Lower lobe of right lung (tissue), 2 donors: ENCODE data around the gene PTPRF. TPM values are rescaled to one million over a fixed set of nuclear protein-coding genes. Genes with fewer than 3 reads are reported as not detected.

Experiments used
- ATAC-seq, 2 donors: fragments of 200-7000 bp; cut with Tn5 transposase; one replicate each; pipeline ENCODE4 v1.9.1; 2020 to 2022; ENCODE audit warnings: mild to moderate bottlenecking in 2 of 2, moderate library complexity in 2 of 2
- DNase-seq: peaks from one replicate; pipeline ENCODE4 v3.0.0-alpha.2; 2020
- H3K27ac ChIP-seq: fragments of 200-600 bp; one replicate; pipeline ENCODE4 v1.8.0; 2022
- H3K27me3 ChIP-seq: fragments of 200-600 bp; one replicate; pipeline ENCODE4 v1.8.0; 2022; ENCODE audit warnings: low read depth
- H3K36me3 ChIP-seq: fragments of 200-600 bp; one replicate; pipeline ENCODE4 v1.8.0; 2022; ENCODE audit warnings: mild to moderate bottlenecking
- H3K4me1 ChIP-seq: fragments of 200-600 bp; one replicate; pipeline ENCODE4 v1.8.0; 2022
- H3K4me3 ChIP-seq: fragments of 200-600 bp; one replicate; pipeline ENCODE4 v1.8.0; 2022; ENCODE audit warnings: mild to moderate bottlenecking
- H3K9me3 ChIP-seq: fragments of 200-600 bp; one replicate; pipeline ENCODE4 v1.8.0; 2022
- intact Hi-C: fragments of 100-400 bp; cut with DNase I; formaldehyde crosslinking; loops from one replicate; pipeline ENCODE4 v1.11.0; 2022
- total RNA-seq: library from RNA; stranded (reverse); fragmentation: NEBNext Ultra II Directional; extraction: Animal tissue kit (Norgen Biotek cat#: 25700); gene quantifications from one replicate; pipeline ENCODE4 v1.2.1, GENCODE V29; 2021
- TF ChIP-seq, protein P1 (sequence below): fragments of 200-600 bp; IDR thresholded peaks from one replicate; pipeline ENCODE4 v1.8.0; 2022; ENCODE audit warnings: antibody characterized with exemption, mild to moderate bottlenecking
- donor health status: DM: no; HTN: yes; CAD: no; lungs with severe emphysema.

Gene PTPRF
- total RNA-seq, 1 donor from 2014 or later: 176 TPM

DNA sequence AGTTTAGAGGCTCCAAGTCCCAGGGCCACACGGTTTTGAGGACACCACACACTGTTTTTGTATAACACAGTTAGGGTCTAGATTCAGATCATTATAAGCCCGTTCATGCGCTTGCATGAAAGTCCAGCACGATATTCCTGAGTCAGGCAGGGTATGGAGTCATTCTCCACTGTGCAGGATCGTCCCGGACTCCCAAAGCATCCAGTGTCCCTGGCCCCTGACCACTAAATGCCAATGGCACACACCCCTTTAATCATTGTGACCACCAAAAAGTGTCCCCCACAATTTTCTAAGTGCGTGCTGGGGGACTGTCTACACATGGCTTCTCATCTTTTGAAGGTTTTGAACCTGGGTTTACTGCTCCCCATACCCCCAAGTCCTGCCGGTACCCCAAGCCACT, 27.1 kb upstream of the PTPRF start:
- no peak for ATAC-seq
- TF ChIP-seq, protein P1, sequence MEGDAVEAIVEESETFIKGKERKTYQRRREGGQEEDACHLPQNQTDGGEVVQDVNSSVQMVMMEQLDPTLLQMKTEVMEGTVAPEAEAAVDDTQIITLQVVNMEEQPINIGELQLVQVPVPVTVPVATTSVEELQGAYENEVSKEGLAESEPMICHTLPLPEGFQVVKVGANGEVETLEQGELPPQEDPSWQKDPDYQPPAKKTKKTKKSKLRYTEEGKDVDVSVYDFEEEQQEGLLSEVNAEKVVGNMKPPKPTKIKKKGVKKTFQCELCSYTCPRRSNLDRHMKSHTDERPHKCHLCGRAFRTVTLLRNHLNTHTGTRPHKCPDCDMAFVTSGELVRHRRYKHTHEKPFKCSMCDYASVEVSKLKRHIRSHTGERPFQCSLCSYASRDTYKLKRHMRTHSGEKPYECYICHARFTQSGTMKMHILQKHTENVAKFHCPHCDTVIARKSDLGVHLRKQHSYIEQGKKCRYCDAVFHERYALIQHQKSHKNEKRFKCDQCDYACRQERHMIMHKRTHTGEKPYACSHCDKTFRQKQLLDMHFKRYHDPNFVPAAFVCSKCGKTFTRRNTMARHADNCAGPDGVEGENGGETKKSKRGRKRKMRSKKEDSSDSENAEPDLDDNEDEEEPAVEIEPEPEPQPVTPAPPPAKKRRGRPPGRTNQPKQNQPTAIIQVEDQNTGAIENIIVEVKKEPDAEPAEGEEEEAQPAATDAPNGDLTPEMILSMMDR: no peak

GRCh38 chr1:43505077-43505780, 25.5 kb upstream of the PTPRF start:
- intact Hi-C loops: no loop called here
- Histone ChIP-seq H3K4me1 (no peaks in the 10 kb centered on the region), H3K36me3 (no peaks in the 10 kb centered on the region), H3K27ac (no peak overlapping the region), H3K4me3 (no peak overlapping the region), H3K27me3 (no peaks in the 10 kb centered on the region), H3K9me3 (no peaks in the 10 kb centered on the region)
- TF ChIP-seq, protein P1: no peak
- ATAC-seq: no peak
- no peak for DNase-seq

More for the DNA sequence above, 27.1 kb upstream of the PTPRF start:
- Histone ChIP-seq H3K4me3 (no peak overlapping the region), H3K27me3 (no peaks in the 10 kb centered on the region), H3K36me3 (no peaks in the 10 kb centered on the region), H3K27ac (no peak overlapping the region), H3K9me3 (no peaks in the 10 kb centered on the region), H3K4me1 (no peaks in the 10 kb centered on the region)
- DNase-seq: no peak
- intact Hi-C loops: no loop called here

- Histone ChIP-seq H3K4me3 (no peak overlapping the region), H3K27me3 (no peaks in the 10 kb centered on the region), H3K36me3 (no peaks in the 10 kb centered on the region), H3K9me3 (no peaks in the 10 kb centered on the region), H3K4me1 (no peaks in the 10 kb centered on the region), H3K27ac (no peak overlapping the region)
- intact Hi-C loops: no loop called here
- ATAC-seq: no peak
- TF ChIP-seq, protein P1: no peak
- no peak for DNase-seq
Observed at GRCh38 chr1:43506233-43506632, 24.4 kb upstream of the PTPRF start.

DNA sequence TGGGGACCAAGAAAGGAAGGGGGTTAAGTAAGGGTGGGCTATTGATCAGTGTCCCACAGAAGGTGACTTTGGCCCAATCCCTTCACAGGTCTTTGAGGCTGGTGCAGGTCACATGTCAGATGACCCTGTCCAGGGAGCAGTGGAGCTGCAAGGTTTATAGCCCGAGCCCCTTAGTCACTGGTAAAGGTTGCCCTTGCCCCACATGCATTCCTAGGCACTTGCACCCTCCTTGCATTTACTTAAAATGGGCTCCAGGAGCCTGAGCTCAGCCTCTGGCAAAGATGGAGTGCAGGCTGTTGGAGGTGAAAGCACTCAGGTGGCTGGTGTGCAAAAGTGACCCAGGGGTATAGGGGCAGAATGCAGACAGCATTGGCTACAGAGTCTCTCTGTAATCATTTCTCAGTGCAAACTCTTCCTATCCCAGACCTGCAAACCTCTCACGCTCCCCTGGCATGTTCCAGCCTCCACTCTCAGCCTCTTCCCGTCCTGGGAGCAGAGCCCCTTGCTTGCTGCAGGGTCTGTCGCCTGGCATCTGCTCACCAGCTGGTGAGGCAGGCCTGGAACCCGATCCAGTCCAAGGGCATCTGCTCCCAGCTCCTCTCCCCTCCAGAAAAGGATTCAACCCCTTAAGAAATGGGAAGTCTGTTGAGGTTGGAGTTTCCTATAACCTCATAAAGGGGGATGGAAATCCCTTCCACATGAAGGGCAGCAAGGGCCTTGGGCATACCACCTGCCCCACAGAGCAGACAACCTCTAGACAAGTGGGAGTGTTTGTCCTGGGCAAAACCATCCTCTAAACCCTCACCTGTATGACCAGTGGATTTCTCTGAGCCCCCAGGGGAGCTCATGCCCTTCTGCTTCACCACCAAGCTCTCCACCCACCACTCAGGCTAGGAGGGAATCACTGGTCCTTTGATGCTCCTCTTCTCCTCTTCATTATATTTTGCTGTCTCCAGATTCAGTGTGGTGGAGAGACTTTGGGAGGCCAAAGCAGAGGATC, 23.1 kb upstream of the PTPRF start:
- no peaks in the 10 kb centered on the region for H3K4me1 ChIP-seq
- no peak for ATAC-seq
- intact Hi-C loops: no loop called here

DNA sequence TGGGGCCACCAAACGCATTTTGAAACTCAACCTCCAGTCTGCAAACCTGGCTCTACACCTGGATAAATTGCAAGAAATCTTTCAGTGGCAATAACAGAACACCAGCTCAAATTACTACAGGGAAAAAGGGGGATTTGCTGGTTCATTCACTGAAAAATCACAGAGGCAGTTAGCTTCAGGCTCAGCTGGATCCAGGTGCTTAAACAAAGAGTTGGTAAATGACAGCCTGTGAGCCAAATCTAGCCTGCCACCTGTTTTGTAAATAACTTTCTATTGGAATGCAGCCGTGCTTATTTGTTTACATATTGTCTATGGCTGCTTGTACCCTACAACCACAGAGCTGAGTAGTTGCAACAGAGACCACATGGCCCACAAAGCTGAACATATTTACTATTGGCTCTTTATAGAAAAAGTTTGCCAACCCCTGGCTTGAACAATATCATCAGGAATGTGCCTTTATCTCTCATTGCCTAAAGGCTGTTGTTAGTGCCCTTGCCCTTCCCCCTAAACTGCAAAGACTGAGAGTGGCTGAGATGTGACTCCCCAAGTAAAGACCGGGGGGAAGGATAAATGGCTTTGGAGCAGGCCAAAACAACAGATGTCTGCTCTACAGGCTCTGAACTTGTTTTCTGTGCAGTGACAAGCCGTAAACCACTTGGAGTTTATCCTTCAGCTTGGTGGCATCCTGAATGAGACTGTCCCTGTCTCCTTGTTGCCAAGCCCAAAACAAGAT, 21.5 kb upstream of the PTPRF start:
- Histone ChIP-seq H3K27ac (no peak overlapping the region), H3K36me3 (no peaks in the 10 kb centered on the region), H3K4me1 (no peaks in the 10 kb centered on the region), H3K27me3 (no peaks in the 10 kb centered on the region), H3K4me3 (no peak overlapping the region), H3K9me3 (no peaks in the 10 kb centered on the region)
- DNase-seq (no peak), ATAC-seq (no peak)
- intact Hi-C loops: no loop called here
- TF ChIP-seq, protein P1: no peak

More for the DNA sequence above, 23.1 kb upstream of the PTPRF start:
- Histone ChIP-seq H3K27me3 (no peaks in the 10 kb centered on the region), H3K4me3 (no peak overlapping the region), H3K36me3 (no peaks in the 10 kb centered on the region), H3K27ac (no peak overlapping the region), H3K9me3 (no peaks in the 10 kb centered on the region)
- TF ChIP-seq, protein P1: no peak
- DNase-seq: no peak
